ENCODE measurements around the gene TP73.
A peak's percentile ranks its signal among the peaks of the same experiment; 100 is the strongest.

The TP73 gene

DNA sequence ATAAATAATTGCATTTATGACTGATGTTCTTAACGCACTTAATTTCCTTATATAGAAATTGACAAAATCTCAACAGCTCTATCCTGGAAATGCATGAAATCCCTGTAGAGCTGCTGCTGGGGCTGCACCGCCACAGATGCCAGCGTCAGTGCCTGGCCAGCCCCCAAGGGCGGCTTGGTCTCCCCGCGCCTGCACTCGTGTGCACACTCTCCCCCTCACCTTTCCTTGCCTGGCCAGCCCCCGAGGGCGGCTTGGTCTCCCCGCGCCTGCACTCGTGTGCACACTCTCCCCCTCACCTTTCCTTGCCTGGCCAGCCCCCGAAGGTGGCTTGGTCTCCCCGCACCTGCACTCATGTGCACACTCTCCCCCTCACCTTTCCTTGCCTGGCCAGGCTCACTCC, 16.2 kb upstream of the TP73 start:
- DNase-seq, result no peak

DNA sequence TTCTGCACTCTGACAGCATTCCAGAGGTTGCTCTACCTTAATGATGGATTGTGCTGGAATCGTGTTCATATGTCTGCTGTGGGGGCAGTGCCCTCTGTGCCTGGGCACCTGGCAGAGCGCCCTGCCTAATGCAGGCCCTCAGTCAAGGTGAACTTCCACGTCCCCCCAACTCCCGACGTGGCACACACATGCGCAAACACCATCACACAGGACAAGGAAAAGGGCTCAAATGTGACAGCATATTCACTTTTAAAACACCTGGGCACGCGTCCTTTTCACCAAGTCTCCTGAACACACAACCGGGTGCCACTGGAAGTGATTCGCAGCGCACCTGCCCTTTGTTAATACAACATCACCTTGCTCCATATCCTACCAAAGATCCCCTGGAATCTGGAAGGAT, 15.8 kb upstream of the TP73 start:
- DNase-seq, result no peak

DNA sequence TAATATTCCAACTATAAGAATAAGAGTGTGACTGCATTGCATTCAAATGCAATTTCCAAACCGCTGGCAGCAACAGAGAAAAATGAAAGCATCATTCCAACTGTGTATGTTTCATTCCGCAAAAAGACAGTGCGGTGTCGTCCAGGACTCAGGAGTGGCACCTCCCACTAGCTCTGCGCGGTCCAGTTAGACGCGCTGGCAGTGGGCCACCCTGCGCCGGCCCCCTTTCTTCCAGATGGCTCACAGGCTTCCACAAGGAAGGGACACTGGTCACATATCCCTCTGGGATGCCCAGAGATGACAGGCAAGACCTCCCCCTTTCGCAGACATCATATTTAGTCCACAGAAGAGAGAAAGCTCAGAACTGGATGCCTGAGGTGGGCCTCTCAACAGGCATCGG, 14.3 kb upstream of the TP73 start:
- no peak for DNase-seq

DNA sequence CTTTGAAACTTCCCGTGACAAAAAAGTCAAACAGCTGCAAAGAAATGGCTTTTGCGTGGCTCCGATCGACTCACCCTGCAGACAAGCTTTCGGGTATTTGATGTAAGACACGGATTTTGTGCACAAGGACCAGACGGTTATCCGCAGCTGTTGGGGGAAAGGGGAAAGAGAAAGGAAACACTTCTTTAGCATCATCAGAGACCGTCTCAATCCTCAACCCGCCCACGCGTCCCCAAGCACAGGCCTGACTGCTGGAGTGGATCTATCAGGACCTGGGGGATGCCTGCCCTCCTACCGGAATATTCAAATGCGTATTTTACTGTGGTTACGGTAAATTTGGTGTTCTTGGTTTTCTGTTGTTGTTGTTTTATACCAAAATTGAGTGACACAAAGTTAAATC, 13.6 kb upstream of the TP73 start:
- DNase-seq, result no peak

DNA sequence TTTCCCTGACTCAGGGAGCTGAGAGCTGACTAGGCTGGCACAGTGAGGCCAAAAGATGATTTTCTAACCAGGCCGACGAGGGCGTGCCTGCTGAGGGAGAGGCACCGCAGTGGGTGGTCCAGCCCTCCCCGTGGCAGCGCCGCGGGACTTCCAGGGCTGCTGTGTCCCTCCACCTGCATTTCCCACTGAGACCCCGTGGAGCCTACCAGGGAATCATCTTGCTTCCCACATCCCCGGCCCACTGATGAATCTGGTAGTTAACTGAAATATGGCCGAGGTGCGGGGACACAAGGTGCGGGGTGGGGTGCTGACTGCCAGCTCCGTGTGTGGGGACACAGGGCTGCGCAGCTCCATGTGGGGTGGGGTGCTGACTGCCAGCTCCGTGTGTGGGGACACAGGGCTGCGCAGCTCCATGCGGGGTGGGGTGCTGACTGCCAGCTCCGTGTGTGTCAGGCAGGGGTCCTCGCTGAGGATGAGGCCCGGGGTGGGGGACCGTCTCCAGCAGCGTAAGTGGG, 12.9 kb upstream of the TP73 start:
- DNase-seq, result no peak

DNA sequence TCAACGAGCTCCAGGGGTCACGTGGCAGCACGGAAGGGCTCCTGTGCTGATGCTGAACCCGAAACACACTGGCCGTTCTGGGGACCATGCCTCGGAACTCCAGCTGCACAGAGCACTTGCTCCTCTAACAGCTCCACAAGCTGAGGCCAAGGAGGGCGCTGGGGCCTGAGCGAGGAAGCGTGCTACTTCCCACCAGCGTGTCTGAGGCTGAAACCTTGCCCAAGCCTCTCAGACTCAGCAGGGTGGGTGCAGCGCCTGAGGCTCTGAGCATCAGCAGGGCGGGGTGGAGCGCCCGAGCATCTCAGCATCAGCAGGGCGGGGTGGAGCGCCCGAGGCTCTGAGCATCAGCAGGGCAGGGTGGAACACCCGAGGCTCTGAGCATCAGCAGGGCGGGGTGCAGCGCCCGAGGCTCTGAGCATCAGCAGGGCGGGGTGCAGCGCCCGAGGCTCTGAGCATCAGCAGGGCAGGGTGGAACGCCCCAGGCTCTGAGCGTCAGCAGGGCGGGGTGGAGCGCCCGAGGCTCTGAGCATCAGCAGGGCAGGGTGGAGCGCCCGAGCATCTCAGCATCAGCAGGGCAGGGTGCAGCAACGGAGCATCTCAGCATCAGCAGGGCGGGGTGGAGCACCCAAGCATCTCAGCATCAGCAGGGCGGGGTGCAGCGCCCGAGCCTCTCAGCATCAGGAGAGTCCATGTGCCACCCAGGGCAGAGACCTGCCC, 12.0 kb upstream of the TP73 start:
- DNase-seq, result no peak

DNA sequence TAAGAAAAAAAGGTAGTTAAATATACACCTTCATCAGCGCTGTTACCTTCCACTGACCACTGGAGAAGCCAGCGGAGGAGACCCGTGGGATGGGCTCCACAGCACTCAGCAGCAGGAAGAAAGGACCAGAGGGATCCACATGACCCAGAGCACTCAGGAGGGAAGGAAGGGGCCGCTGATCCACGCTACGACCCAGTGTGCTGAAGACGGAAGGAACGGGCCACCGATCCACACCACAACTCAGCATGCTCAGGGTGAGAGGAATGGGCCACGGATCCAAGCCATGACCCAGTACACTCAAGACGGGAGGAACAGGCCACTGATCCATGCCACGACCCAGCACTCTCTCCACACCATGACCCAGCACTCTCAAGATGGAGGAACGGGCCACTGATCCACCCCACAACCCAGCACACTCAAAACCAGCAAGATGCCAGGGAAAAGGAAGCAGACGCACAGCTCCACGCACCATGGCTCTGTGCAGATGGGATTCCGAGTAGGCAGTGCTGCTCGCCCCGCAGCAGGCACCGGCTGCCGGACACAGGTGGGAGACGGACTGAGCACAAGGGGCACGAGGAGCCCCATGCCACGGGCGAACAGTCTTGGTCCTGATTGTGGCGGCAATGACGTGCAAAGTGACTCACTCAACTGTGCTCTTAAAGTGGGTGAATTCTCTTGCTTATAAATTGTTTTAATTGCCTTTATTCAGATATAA, 11.1 kb upstream of the TP73 start:
- no peak for DNase-seq

DNA sequence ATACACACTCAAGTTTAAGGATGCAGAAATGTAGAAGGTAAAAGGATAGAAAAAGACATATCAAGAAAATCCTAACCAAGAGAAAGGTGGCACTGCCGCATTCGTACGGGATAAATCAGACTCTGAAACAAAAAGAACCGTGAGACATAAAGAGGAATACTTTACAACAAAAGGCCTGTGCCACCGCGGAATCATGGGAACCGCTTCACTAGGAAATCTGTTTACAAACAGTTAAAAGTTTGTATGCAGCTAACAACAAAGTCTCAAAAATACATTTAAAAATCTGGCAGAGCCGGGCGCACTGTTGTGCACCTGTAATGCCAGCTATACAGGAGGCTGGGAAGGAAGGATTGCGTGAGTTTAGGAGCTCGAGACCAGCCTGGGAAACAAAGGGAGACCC, 10.5 kb upstream of the TP73 start:
- DNase-seq, result no peak

DNA sequence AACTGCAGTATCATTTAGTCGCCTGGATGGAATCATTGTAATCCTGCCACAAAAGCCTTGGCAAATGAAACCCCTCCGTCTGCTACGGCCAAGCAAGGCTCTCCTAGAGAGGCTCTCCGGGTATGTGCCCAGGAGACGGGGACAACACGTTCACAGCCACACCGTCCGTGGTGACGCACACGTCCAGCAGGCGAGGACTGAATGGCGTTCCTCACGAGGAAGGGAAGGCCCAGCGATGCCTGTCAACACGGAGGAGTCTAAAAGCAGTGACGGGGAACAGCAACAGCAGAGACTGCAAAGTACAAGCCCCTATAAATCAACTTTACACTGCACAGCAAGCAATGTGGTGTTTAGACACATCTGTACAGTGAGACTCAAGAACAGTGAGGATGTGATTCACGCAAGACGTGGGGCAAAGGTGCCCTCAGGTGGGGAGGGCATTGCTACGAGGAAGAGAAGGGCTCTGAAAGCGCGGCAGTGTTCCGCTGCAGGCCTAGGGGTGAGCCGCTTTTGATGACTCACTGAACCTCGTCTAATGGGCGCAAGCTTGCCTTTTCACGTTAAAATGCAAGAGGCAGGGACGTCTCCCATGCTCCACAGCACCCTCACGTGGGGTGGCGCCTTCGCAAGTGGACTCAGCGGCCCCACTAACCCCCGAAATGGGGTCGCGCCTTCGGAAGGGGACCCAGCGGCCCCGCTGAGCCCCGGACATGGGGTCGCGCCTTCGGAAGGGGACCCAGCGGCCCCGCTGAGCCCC, 9.2 kb upstream of the TP73 start:
- no peak for DNase-seq

DNA sequence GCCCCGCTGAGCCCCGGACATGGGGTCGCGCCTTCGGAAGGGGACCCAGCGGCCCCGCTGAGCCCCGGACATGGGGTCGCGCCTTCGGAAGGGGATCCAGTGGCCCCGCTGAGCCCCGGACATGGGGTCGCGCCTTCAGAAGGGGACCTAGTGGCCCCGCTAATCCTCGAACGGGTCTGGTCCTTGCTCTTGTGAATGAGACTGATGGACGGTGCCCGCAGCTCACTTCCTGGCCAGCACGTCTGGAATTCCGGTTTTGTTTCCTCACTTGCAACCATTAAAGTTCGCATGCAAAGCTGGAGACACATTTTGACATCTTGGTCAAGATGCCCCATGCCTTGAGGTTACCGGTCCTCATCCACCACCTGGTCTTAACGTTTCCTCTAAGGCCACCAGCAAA, 8.0 kb upstream of the TP73 start:
- no peak for DNase-seq

DNA sequence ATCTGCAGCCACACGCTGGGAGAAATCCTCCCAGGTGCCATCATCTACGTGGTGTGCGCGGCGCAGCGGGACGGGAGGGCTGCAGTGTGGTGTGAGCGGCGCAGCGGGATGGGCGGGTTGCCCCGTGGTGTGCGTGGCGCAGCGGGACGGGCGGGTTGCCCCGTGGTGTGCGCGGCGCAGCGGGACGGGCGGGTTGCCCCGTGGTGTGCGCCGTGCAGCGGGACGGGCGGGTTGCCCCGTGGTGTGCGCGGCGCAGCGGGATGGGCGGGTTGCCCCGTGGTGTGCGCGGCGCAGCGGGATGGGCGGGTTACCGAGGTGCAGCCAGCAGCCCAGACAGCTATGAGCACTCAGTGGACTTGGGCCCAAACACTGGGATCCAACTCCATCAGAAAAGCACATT, 7.1 kb upstream of the TP73 start:
- no peak for DNase-seq

DNA sequence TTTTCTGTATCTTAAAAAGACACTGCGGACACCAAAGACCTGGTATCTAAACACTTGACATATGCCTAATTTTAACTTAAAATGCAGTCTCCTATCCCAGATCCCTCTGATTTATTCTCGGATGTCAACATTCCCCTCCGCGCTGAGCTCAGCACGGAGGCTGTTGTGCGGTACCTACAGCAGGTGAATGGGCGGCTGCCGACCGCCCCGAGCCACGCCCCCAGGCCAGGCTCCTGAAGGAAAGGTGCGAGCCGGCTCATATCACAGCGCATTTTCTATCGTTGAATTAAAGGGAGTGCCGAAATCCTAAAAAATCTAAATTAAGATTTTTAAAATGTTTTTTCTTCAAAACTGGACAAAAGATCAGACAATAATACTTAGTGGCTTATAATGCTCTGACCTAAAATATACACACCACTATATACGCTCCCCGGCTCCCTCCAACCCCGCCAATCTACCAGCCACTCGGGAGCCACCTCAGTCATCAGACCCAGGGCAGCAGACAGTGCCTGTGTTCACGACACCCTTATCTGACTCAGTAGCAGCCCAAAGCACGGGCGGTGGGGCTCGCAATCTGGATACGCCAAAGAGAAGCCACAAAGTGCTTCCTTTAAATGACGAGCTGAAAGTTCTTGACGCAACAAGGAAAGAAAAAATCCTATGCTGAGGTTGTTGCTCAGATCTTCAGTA, 6.5 kb upstream of the TP73 start:
- DNase-seq, result no peak

DNA sequence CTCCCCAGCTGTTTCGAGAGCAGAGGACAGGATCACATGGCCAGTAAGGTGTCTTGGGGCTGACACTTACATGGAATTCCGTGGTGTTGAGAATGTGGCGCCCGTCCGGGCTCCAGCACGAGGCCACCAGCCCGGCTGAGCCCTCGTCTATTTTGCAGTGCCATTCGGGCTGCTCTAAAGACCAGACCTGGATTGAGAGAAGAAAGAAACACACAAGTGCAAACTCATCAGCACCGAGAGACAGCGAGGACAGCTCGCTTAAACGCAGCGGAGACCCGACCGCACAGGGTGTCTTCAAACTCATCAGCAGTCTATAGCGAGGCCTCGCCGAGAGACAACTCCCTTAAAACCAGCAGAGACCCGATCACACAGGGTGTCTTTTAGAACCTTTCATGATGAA, 5.7 kb upstream of the TP73 start:
- DNase-seq, result no peak

DNA sequence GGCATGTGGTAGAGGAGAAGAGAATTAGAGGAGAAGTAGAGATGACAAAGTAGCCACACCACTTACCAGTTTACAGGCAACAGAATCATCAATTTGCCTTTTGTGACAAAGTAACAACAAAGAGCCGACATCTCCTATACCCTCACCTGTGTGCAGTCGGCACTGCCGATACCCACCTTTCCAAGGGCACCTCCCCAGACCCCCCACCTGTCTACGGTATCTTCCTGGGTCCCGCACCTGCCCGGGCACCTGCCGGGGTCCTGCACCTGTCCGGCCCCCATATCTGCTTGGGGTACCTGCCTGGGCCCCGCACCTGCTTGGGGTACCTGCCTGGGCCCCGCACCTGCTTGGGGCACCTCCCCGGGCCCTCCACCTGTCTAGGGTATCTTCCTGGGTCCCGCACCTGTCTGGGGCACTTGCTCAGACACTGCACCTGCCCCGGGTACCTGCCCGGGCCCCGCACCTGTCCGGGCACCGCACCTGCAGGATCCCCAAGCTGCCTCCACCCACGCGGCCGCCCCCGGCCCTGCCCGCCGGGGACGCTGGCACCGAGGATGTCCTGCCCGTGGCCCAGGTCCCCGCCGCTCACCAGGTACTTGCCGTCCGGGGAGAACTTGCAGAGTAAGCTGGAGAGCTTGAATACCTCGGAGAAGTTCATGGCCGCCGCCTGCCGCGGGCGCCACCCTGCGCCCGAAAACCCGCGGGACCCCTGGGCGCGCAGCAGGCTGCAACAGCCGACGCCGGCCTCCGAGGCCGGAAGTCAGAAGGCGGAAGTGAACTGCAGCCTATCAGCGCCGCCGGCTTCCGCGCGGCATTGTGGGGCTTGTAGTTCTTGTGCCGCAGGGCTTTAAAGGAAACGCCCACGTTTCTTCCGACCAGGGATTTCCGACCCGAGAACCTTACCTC, 2.7 kb upstream of the TP73 start, which contains the start of gene WRAP73:
TSS of gene WRAP73 (minus strand) at position 762 of the 906 bp plus-strand sequence. CDS start at position 658, 104 bp downstream.
- peak; percentile 92 for DNase-seq

DNA sequence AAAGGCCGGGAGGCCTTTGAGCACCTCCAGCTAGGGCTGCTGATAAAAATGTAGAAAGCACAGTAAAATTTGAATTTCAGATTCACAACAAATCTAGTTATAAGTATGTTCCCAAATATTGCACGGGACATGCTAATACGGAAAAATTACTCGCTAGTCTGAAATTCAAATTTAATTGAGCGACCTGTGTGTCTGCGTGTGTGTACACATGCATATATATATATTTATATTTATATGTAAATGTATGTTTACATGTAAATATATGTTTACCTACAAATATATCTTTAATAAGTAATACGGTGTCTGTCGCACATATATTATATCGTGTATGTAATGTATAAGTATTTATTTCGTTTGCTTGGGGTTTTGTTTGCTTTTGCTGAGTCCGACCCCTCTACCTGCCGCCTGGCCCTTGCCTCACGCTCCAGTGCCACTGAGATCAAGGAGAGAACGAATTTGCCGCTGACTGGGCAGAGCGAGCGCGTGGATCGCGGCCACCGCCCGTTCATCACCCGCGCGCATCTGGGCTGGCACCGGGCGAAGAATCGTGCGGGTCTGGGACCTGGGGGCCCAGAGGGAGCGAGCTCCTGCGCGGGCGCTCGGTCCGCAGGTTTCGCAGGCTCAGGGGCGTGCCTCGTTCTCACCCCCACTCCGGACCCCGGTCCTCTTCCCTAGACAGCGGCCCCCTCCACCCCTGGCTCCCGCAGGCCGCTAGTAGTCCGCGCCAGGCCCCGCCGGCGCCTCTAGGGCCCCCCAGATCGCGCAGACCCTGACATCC, 1.9 kb upstream of the TP73 start:
- no peak for DNase-seq

DNA sequence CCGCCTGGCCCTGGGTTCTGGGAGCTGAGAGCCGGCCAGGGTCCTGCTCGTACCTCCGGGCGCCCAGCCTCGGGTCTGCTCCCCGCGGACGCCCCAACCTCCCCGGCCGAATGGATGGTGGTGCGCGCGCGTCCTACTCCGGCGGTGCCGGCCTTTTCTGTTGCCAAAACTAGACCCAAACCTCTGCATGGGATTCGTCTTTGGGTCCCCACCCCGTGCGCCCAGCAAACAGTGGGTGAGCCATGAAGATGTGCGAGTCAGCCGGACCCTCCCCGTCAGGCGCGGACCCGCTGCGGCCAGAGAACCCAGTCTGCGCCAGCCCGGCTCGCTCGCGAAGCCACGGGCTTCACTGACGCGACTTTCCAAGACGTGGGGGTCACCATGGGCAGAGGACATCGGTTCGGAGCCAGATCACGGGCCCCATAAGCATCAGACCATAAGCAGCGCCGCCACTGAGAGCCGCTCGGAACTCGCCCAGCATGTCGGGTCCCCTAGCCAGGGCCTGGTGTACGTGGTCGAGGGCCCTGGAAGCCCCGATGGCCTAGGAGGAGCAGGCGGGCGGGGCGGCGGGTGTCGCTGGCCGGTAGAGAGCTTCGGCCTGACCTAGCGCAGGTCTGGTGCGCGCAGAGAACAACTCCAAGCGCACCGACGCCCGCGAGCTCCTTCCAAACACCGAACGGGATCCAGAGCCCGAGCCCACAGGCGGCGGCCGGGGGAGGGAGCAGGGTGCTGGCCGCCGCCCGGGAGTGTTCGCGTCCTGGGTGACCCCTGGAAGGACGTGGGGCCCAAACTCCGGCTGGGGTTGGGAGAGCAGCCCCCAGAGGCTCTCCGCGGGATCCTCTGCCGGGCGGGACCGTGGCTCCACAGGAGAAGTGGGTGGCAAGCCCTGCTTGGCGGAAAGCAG, 1.0 kb upstream of the TP73 start:
- no peak for DNase-seq

DNA sequence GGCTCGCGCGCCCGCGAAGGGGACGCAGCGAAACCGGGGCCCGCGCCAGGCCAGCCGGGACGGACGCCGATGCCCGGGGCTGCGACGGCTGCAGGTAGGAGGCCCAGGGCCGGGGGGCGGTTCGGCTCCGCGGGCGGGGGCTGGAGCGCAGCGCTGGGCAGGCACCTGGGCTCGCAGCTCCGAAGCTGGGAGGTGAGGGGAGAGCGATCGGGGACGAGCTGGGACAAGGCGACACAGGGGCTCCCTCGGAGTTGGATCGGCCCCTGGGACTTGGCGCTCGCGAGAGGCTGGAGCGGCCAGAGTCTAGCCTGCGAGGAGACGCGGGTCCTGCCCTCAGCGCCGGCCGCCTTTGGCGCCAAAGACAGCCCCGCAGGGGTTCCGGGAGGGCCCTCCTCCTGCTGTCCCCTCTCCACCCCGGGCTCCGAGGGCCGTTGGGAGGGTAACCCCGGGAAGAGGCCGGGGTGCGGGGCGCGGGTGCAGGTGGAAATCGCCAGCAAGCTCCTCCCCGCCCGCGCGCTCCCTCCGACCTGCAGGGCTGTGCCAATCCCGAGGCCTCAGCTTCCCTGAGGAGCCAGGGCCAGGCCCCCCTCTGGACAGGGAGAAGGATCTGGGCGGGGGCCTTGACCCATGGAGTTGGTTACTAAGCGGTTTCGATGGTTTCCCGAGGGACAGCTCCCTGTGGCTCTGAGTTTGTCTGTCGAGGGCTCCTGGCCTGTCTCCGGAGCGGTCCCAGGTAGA, 401 bp downstream of the TP73 start:
- DNase-seq, result no peak

DNA sequence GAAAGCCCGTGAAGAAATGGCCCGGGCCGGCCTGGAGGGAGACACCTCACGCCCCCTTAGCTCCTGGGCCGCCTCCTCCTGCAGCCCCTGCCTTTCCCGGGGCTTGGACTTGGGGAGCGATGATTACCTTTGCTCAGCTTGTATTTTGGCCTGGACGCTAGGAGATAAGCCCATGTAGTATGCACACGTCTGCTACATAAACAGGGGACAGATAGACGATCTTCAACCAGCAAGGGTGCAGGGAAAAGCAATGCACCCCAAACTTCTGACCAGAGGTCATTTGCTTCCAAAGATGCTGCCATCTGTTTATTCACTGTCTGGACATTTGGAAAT, 936 bp downstream of the TP73 start:
- DNase-seq, result no peak

DNA sequence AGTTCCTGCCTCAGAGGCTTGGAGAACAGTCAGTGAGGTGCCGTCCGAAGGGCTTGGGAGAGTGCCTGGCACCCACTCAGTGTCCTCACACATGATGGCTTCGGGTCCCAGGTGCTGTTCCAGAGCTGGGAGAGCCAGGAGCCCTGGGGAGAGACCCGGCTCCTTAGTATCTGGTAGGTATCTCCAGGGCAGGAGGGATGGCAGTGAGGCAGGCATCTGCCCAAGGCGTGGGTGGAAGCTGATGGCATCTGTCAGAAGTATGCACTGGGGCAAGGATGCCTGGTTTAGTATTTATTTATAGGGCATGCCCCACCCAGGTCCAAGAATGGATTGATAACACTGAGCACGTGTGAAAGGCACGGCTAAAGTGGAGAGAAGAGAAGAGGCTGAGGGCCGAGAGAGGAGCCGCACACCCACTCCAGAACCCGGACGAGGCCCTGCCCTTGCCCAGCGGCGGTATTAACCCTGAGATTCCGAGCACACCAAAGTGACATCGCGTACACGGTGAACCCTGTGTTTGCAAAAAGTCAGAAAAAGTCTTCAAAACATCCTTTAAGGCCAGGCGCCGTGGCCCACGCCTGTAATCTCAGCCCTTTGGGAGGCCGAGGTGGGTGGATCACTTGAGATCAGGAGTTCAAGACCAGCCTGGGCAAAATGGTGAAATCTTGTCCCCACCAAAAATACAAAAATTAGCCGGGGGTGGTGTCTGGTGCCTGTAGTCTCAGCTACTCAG, 2.4 kb downstream of the TP73 start:
- DNase-seq, result no peak
